Loucy (cell line): ENCODE results near the gene KLHL2.

Experiments
- EZH2phosphoT487 ChIP-seq: fragments of 200-600 bp; IDR thresholded peaks from 2 replicates; pipeline ENCODE4 v1.6.1; 2018; ENCODE audit warnings: antibody characterized with exemption, mild to moderate bottlenecking, moderate library complexity, borderline replicate concordance
- TF ChIP-seq, protein P1 (sequence below): fragments of 200-600 bp; sonication (generic); conservative IDR thresholded peaks from 2 replicates; pipeline ENCODE4 v1.5.1; 2014; ENCODE audit warnings: mild to moderate bottlenecking, antibody characterized with exemption, low read length

DNA sequence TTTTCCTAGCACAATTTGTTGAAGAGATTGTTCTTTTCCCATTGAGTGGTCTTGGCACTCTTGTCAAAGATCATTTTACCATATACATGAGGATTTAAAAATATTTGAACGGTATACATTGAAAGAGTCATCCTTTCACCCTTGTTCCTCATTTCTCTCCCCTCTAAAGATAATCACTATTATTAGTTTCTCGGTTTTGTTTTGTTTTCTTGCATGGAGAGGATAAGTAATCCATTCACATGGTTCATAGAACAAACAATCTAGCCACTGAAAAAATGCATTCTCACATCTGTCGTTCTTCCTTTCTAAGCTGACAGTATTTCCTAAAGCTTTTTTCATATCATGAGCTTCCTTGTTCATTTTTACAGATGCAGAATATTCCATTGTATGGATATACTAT lies 80.9 kb downstream of the KLHL2 start:
- TF ChIP-seq, protein P1, sequence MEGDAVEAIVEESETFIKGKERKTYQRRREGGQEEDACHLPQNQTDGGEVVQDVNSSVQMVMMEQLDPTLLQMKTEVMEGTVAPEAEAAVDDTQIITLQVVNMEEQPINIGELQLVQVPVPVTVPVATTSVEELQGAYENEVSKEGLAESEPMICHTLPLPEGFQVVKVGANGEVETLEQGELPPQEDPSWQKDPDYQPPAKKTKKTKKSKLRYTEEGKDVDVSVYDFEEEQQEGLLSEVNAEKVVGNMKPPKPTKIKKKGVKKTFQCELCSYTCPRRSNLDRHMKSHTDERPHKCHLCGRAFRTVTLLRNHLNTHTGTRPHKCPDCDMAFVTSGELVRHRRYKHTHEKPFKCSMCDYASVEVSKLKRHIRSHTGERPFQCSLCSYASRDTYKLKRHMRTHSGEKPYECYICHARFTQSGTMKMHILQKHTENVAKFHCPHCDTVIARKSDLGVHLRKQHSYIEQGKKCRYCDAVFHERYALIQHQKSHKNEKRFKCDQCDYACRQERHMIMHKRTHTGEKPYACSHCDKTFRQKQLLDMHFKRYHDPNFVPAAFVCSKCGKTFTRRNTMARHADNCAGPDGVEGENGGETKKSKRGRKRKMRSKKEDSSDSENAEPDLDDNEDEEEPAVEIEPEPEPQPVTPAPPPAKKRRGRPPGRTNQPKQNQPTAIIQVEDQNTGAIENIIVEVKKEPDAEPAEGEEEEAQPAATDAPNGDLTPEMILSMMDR: no peak
- TF ChIP-seq EZH2phosphoT487: no peak
